Measurements from ENCODE around the gene GOLGA8J. TPM values are rescaled to one million over a fixed set of nuclear protein-coding genes. Genes with fewer than 3 reads are reported as not detected.
"Not testable (repeated sequence)": the region's sequence is repeated elsewhere in the genome, so short reads cannot be mapped to it uniquely, and the experiment has no call there.

GOLGA8J gene
- total RNA-seq, 4 donors from 2014 or later: not detected

DNA sequence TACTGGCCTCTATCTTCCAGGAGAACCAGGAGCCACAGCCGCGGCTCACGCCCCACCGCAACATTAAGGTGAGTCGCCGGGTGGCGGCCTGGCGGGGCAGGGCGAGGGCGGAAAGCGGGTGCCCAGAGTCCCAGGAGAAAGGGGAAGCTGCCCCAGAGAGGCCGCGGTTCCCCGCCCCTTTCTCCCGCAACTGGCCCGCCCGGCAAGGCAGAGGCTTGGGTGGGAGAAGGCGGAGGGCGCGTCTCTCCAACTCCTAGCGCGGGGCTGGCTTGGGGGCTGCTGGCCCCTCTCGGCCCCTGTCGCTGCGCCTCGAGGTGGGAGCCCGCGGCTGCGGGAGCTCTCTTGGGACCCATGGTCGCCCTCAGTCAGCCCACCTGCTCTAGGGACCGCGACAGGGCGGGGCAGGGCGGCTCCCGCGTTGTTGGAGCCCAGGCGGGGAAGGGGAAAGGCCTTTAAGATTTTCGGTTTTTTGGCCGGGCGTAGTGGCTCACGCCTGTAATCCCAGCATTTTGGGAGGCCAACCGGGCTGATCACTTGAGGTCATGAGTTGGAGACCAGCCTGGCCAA is 21.3 kb downstream of the GOLGA8J start:
- H3K4me3 ChIP-seq: peak overlapping the region in 1 of 4 donors; percentile 28
- H3K9me3 ChIP-seq; H3K36me3 ChIP-seq; intact Hi-C loops (cut with DNase I); H3K4me1 ChIP-seq; H3K27me3 ChIP-seq; H3K27ac ChIP-seq (replicated peaks in 1 of 4); DNase-seq (ENCODE audit: extremely low spot score): not testable (repeated sequence)
- WGBS: no CpG with 5 or more reads among the region's 42 CpGs

DNA sequence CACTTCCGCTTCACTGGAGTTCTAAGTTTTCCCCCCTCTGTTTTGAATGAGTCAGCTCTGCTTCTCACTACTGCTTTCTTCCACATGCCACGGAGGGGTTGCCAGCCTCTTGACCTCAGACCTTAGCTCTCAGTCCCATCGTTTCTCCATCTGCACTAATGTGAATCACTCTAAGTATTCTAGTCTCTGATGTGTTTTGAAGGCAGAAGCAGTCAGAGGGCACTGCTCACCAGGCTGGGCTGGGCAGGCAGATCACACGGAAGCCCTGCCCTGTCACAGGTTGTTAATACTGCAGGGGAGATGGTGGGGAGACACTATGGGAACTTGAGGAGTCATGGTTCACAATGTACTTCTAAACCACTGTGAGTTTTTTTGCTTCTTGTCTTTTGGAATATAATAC is 27.8 kb downstream of the GOLGA8J start:
- no CpG with 5 or more reads among the region's 4 CpGs for whole genome bisulfite sequencing

DNA sequence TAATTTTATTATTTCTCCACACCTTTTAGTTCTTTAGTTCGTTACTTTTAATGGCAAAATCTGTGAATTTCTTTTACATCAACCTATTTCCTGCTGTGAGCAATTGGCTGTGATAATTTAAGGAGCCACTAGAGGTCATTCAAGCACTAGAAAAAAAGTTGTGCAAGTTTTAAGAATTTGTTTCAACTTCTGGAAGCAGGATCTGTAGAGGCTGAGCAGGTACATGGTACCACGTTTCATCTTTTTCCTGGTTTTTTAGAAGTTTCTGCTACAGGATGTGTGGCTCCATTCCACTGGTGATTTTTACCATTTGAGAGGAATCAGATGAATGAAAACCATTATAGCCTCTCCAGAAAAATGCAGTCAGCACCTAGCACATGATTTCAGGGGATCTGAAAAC is 47.3 kb downstream of the GOLGA8J start:
- H3K36me3 ChIP-seq; H3K27ac ChIP-seq (replicated peaks in 1 of 4); H3K27me3 ChIP-seq; intact Hi-C loops (cut with DNase I); H3K9me3 ChIP-seq; H3K4me3 ChIP-seq; DNase-seq (ENCODE audit: extremely low spot score); H3K4me1 ChIP-seq: not testable (repeated sequence)
- WGBS: 0% methylated on average over 1 of the region's 2 CpGs

More for the DNA sequence above, 27.8 kb downstream of the GOLGA8J start:
- DNase-seq (ENCODE audit: extremely low spot score); intact Hi-C loops (cut with DNase I); H3K27ac ChIP-seq (replicated peaks in 1 of 4); H3K27me3 ChIP-seq; H3K4me3 ChIP-seq; H3K4me1 ChIP-seq; H3K36me3 ChIP-seq; H3K9me3 ChIP-seq: not testable (repeated sequence)

DNA sequence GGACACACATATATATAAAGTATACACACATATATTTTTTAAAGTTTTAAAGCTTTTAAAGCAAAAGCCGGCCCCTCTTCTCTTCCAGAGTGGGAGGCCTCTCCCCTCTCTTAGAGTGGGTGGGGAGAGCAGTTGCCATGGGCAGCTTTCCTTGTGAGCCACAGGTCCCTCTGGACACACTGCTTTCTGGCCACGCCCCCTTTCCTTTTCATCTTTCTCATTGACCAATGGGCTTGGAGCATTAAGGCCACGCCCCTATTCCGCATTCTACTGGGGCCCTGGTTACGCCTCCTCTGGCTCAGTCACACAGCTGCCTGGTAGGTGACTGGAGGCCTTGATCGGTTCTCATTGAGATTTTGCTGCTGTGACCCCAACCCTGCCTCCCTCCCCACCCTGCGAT is 52.0 kb downstream of the GOLGA8J start, which contains the start of gene GOLGA8T:
Gene GOLGA8T (plus strand): TSS at position 301 of the 400 bp plus-strand sequence. CDS start 98 bp downstream, at position 399.
- H3K4me3 ChIP-seq; H3K36me3 ChIP-seq; H3K27ac ChIP-seq (replicated peaks in 1 of 4); intact Hi-C loops (cut with DNase I); H3K27me3 ChIP-seq; DNase-seq (ENCODE audit: extremely low spot score); H3K9me3 ChIP-seq; H3K4me1 ChIP-seq: not testable (repeated sequence)
- no CpG with 5 or more reads among the region's 7 CpGs for WGBS

Small RNA genes lying within 50 kb of the gene (small RNA-seq; reads per million reads assigned to genes)
- gene RF00096 (0 reads per million in 3 donors), gene RN7SL673P (0 reads per million in 3 donors)

Other genes starting within 250 kb of the GOLGA8J start
- not detected for gene GOLGA8T, start 52.1 kb downstream of the GOLGA8J start, total RNA-seq

Measured in esophagus muscularis mucosa (tissue), 4 donors.